ENCODE results near the gene FAM131B.

DNA sequence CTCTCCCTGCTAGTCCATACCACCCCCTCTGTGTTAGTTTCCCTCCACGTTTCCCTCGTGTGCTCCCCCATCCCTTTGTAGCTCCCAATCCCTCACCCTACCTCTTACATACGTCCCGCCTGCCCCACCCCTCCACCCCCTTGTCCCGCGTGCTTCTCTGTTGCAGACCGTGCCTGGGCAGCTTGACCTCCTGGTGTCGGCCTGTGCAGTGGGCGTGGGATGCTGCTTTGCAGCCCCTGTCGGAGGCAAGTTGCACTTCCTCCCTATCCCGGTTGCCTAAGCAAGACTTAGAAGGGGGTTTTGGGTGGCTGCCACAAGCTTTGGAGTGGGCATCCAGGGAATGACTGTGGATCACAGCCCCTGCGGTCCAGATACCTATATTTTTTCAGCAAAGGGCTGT, 38.9 kb downstream of the FAM131B start:
- TF ChIP-seq, protein P1, sequence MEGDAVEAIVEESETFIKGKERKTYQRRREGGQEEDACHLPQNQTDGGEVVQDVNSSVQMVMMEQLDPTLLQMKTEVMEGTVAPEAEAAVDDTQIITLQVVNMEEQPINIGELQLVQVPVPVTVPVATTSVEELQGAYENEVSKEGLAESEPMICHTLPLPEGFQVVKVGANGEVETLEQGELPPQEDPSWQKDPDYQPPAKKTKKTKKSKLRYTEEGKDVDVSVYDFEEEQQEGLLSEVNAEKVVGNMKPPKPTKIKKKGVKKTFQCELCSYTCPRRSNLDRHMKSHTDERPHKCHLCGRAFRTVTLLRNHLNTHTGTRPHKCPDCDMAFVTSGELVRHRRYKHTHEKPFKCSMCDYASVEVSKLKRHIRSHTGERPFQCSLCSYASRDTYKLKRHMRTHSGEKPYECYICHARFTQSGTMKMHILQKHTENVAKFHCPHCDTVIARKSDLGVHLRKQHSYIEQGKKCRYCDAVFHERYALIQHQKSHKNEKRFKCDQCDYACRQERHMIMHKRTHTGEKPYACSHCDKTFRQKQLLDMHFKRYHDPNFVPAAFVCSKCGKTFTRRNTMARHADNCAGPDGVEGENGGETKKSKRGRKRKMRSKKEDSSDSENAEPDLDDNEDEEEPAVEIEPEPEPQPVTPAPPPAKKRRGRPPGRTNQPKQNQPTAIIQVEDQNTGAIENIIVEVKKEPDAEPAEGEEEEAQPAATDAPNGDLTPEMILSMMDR (IDR thresholded peaks at IDR 0.05), result no peak
- TF ChIP-seq ZFX (IDR thresholded peaks at IDR 0.05; ENCODE audit: borderline replicate concordance), result no peak
